ENCODE results near the gene ZNF578. TPM values are rescaled to one million over a fixed set of nuclear protein-coding genes. Genes with fewer than 3 reads are reported as not detected.
A peak's percentile ranks its signal among the peaks of the same experiment; 100 is the strongest.
"Not testable (repeated sequence)": the region's sequence is repeated elsewhere in the genome, so short reads cannot be mapped to it uniquely, and the experiment has no call there.

ZNF578 gene
- polyA plus RNA-seq (2013, experiment 1 of 2; ENCODE audit: insufficient read length) = 1.2 TPM
- 0.32 TPM for polyA plus RNA-seq (2013, experiment 2 of 2; ENCODE audit: insufficient read length)

DNA sequence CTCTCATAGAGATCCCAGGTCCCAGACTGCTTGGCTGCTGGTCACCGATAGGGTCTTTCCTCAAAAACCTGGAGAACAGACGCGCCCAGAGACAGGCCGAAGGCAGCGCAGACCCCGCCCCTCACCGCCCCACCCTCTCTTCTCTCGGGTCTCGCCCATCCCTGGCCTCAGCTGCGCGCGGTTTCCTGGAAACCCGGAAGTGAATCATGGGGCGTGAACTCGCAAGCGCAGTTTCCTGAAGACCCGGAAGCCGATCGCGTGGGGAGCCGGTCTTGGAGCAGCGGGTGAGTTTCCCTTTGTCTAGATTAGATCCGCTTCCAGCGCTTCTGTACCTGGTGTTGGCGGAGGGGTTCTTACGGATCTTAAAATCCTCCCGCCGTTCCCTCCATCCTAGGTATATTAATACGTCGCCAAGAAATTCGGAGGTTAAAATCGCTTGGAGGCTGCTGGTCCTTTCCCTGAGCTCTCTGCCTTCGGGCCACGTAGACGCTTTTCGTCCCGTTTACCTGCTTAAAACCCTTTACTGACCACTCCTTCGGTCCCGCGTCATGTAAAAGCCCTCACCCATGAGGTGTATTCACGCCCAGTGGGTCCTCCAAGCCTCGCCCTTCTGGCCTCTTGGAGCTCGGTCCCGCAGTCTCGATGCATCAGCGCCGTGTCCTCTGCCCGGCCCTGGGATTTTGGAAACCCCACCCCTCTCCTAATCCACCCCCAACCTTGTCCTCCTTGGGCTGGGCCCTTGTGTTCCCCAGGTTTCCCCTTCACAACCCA, at the start of gene ZNF578:
Gene ZNF578, plus strand, starts transcription at position 230 of the 771 bp plus-strand sequence. CDS start 48,293 bp downstream, outside the sequence.
- peak; percentile 89 for DNase-seq

DNA sequence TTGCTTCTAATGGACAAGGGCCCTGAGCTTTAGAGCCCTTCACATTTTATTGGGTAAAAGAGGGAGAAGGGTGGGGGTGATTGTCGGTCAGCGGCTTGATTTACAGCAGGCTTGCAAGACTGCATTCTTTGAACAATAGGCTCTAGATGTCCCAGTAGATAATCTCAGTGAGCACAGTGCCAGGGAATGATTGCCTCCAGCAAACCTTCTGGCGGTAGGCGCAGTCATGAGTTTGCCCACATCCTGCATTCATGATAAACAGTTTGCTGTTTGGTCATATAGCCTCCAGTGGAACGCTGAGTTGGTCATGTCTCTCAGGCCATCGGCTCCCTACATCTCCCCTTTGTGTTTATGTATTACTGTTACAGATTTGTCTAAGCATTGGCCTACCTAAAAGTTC, 43.1 kb upstream of the ZNF578 start:
- DNase-seq = no peak

DNA sequence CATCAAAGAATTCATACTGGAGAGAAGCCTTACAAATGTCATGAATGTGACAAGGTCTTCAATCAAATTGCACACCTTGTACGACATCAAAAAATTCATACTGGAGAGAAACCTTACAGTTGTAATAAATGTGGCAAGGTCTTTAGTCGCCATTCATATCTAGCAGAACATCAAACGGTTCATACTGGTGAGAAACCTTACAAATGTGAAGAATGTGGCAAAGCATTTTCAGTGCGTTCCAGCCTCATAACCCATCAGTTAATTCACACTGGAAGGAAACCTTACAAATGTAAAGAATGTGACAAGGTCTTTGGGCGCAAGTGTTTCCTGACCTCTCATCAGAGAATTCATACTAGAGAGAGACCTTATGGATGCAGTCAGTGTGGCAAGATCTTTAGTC, 37.6 kb upstream of the ZNF578 start:
- DNase-seq = no peak

DNA sequence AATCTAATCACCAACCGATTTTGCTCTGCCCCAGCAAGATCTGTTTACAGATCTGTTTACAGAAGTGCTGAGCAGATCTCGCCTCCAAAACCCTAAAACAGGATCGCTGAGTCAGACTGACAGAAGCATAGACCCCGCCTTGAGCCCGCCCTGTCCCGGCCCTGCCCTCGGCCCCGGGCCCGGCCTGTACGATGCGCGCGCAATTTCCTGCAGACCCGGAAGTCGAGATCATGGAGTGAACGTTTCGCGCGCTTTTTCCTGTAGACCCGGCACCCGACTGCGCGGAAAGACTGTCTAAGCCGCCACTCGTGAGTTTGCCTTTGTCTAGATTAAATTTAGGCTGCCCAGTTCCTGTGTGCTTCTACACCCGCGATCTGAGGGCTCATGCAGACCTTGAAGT, 24.4 kb upstream of the ZNF578 start, which contains the start of gene ZNF534:
Gene ZNF534, plus strand, starts transcription at position 212 of the 400 bp plus-strand sequence. CDS start 2,327 bp downstream, outside the sequence.
- no peak for DNase-seq

DNA sequence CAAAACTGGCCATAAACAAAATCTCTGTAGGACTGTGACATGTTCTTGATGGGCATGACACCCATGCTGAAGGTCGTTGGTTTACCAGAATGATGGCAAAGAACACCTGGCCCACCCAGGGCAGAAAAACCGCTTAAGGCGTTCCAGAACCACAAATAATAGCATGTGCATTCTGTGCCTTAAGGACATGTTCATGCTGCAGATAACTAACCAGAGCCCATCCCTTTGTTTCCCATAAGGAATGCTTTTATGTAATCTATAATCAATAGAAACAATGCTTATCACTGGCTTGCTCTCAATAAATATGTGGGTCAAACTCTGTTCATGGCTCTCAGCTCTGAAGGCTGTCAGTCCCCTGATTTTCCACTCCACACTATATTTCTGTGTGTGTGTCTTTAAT, 11.2 kb upstream of the ZNF578 start:
- no peak for DNase-seq

DNA sequence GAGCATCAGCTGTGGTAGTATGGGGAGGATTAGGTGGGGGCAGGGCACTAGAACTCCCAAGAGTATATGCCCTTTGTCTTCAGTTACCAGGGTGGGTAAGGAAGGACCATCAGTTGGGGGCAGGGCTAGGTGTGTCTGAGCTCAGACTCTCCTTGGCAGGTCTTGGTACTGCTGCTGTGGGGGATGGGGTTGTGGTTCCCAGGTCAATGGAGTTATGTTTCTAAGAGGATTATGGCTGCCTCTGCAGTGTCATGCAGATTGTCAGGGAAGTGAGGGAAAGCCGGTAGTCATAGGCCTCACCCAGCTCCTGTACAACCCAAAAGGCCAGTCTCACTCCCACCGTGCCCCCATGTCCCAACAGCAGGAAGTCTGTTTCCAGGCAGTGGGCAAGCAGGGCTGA, 8.8 kb upstream of the ZNF578 start:
- no peak for DNase-seq

DNA sequence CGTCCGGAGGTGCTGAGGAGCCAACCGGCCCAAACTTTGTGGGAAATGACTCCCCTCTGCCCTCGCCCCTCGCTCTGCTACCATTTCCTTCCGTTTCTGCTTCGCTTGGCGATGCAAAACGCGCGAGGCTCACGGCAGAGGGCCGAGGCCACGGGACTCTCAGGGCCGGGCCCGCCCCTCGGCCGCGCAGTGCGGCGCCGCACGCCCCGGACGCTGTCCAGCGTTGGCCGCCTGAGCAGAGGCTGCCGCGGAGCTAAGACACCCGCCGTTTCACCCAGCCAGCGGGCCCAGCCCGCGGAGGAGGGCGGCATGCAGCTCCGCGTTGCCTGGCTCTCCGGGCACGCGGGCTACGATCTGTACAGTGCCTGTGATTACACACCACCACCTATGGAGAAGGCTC, 2.1 kb upstream of the ZNF578 start:
- DNase-seq = no peak

DNA sequence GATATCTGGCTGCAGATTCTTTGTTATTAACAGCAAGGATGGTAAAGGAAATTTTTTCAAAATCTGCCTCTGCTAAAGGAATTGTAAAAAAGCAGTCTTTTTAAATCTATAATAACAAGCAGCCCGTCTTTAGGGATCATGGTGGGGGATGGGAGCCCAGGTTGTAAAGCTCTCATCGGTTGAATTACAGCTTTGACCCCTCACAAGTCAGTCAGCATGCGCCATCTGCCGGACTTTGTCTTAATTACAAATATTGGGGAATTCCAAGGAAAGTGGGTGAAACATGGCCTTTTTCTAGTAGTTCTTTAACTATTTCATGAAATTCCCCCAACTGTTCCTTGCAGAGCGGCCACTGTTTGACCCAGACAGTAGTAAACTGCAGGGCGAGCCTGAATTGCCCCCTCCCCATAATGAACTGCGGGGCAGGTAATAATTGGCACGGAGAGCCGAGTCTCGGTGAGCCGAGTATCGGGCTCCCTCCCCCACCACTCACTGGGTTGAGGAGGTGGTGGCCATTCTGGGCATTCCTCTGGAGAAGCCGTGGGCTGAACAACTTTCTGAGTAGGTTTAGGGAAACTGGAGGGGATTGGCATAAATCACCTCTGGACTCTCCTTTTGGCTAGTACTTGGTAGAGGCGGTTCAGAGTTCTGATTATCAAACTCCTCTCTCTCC, 11.6 kb downstream of the ZNF578 start:
- no peak for DNase-seq

DNA sequence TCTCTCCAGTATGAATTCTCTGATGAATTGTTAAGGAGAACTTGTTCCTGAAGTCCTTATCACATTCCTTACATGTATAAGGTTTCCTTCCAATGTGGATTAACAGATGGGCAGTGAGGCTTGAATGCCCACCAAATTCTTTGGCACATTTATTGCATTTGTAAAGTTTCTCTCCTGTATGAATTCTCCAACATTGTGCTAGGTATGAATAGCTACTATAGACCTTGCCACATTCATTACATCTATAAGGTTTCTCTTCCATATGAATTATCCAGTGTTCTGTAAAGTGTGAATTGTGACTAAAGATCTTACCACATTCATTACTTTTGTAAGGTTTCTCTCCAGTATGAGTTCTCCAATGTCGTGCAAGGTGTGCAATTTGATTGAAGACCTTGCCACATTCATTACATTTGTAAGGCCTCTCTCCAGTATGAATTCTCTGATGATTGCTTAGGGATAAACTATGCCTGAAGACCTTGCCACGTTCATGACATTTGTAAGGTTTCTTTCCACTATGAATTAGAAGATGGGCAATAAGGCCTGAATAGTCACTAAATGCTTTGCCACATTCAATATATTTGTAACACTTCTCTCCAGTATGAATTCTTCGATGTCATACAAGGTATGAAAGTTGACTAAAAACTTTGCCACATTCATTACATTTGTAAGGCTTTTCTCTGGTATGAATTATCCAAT, 20.4 kb downstream of the ZNF578 start:
- DNase-seq = no peak

DNA sequence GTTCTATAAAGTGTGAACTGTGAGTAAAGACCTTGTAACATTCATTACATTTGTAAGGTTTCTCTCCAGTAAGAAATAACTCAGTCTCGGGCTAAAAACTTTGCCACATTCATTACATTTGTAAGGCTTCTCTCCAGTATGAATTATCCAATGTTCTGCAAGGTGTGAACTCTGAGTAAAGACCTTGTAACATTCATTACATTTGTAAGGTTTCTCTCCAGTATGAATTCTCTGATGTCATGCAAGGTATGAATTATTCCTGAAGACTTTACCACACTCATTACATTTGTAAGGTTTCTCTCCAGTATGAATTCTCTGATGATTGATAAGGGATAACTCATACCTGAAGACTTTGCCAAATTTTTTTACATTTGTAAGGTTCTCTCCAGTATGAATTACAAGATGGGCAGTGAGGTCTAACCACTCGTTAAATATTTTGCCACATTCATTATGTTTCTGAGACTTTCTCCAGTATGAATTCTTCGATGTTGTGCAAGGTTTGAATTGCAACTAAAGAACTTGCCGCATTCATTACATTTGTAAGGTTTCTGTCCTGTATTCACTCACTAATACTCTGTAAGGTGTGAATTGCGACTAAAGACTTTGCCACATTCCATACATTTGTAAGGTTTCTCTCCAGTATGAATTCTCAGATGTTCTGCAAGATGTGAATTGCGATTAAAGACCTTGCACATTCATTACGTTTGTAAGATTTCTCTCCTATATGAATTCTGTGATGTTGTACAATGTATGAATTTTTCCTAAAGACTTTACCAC, 21.2 kb downstream of the ZNF578 start:
- no peak for DNase-seq

DNA sequence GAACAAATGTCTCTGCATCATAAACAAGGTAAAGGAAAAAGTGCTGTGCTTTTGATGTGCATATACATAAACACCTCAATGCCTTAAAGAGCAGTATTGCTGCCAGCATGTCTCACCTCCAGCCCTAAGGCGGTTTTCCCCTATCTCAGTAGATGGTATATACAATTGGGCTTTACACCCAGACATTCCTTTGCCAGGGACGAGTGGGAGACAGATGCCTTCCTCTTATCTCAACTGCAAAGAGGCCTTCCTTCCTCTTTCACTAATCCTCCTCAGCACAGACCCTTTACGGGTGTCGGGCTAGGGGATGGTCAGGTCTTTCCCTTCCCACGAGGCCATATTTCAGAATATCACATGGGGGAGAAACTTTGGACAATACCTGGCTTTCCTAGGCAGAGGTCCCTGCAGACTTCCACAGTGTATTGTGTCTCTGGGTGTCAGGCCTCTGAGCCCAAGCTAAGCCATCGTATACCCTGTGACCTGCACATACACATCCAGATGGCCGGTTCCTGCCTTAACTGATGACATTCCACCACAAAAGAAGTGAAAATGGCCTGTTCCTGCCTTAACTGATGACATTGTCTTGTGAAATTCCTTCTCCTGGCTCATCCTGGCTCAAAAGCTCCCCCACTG, 30.9 kb downstream of the ZNF578 start:
- DNase-seq = not testable (repeated sequence)

DNA sequence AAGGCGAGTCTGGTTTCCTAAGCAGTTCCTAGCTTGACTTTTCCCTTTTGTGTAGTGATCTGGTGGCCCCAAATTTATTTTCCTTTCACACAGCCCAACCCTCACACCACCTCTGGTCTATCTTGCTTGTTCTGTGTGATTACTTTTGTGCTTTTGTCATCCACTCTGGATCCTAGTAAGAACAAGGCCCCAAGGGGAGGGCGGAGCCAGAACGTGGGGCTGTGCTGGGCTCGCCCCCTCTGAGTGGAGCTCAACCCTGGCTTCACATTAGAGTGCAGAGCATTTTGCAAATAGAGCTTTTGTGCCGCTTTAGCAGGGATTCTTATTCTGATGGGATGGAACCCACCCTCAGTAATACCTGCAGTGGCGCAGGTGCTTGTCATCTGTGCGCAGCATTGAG, 31.7 kb downstream of the ZNF578 start:
- not testable (repeated sequence) for DNase-seq

DNA sequence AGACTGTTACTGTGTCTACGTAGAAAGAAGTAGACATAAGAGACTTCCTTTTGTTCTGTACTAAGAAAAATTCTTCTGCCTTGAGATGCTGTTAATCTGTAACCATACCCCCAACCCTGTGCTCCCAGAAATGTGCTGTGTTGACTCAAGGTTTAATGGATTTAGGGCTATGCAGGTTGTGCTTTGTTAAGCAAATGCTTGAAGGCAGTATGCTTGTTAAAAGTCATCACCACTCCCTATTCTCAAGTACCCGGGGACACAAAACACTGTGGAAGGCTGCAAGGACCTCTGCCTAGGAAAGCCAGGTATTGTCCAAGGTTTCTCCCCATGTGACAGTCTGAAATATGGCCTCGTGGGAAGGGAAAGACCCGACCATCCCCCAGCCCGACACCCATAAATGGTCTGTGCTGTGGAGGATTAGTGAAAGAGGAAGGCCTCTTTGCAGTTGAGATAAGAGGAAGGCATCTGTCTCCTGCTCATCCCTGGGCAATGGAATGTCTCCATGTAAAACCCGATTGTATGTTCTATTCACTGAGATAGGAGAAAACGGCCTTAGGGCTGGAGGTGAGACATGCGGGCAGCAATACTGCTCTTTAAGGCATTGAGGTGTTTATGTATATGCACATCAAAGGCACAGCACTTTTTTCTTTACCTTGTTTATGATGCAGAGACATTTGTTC, 32.3 kb downstream of the ZNF578 start:
- not testable (repeated sequence) for DNase-seq

DNA sequence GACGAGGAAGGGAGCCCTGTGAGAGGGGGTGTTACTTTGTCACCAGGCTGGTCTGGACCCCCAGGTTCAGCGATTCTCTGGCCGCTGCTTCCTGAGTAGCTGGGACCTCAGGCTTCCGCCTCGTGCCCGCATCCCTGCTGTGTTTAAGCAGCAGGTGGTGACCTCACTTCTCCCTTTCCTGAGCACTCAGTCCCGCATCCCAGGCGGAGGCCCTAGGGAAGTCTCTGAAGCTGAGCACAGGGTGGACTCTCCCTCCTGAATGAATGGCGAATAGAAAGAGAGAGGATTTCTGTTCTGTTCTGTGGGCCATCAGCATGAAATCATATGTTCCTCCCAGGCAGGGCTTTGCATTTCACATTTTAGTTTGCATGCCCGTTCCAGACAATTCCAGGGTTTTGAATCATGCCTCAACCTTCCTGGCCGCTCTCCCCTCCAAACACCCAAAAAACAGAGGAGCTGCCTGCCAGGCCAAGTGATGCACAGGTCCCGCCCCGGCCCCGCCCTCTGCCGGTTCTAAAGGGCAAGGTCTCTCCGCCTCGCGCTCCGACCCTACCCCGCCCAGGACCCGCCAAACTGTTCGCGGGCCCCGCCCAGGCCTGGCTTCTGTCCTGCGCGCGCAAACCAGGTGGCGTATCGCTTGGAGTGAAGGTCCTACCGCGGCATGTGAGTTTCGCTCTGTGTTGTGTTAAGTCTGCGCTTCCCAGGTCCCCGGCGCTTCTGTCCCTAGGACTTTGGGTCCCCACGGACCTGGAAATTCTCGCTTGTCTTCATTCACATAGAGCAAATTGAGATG, 39.0 kb downstream of the ZNF578 start:
- DNase-seq = no peak

DNA sequence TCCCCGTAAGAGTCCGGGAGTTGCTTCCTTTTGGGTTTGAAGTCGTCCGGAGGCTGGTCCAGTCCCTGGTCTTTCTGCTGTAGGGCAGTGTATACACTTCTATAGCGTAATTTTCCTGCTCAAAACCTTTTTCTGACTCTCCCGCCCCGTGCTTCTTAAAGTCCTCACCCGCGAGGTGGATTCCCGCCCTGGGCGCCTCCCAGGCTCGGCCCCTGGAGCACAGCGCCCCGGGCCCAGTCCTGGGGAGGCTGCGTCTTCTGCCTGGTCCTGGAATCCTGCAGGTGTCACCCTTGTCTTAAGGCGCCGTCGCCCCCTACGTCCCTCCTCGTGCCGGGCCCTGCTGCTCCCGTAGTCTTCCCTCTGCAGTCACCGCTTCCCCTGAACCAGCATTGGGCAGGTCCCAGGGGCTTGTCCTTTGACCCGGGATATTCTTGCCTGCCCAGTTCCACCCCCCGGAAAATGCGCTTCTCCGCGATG, 39.7 kb downstream of the ZNF578 start:
- DNase-seq = no peak

DNA sequence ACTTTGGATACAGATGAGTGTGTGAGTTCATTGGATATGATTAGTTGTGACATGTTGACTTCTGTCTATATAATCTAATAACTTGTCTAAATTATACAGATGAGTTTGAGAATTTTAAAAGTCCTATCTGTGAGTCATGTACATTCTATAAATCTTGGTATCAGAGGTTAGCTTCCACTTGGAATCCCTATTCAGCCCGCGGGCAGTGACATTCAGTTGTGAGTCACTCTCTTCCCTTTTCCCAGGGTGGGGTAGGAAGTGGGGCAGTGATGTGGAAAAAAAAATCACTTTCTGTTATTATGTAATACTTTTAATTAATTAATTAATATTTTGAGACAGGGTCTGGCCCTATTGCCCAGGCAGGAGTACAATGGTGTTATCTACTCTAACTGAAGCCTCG, 41.2 kb downstream of the ZNF578 start:
- no peak for DNase-seq

DNA sequence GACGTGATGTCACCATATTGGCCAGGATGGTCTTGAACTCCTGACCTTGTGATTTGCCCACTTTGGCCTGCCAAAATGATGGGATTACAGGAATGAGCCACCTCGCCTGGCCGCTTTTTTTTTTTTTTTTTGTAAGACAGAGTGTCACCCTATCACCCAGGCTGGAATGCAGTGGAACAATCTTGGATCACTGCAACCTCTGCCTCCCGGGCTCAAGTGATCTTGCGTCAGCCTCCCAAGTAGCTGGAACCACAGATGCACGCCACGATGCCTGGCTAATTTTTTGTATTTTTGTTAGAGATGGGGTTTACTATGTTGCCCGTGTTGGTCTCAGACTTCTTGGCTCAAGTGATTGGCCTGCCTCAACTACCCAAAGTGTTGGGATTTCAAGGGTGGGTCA, 45.2 kb downstream of the ZNF578 start:
- DNase-seq = no peak

DNA sequence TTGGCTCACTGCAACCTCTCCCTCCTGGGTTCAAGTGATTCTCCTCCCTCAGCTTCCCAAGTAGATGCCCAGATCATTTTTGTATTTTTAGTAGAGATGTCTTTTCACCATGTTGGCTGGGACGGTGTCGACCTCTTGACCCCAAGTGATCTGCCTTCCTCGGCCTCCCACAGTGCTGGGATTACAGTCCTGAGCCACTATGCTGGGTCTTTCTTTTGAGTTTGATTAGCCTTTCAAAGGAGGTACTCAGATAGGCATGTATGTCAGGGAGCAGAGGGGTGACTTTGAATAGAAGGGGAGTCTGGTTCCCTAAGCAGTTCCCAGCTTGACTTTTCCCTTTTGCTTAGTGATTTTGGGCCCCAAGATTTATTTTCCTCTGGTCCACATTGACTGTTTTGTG, 47.1 kb downstream of the ZNF578 start:
- not testable (repeated sequence) for DNase-seq

DNA sequence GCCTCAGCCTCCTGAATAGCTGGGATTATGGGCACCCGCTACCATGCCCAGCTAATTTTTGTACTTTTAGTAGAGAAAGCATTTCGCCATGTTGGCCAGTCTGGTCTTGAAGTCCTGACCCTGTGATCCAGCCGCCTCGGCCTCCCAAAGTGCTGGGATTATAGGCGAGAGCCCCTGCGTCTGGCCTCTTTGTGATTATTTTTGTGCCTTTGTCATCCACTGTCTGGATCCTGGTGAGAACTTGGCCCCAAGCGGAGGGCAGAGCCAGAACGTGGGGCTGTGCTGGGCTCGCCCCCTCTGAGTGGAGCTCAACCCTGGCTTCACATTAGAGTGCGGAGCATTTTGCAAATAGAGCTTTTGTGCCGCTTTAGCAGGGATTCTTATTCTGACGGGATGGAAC, 47.6 kb downstream of the ZNF578 start:
- not testable (repeated sequence) for DNase-seq

DNA sequence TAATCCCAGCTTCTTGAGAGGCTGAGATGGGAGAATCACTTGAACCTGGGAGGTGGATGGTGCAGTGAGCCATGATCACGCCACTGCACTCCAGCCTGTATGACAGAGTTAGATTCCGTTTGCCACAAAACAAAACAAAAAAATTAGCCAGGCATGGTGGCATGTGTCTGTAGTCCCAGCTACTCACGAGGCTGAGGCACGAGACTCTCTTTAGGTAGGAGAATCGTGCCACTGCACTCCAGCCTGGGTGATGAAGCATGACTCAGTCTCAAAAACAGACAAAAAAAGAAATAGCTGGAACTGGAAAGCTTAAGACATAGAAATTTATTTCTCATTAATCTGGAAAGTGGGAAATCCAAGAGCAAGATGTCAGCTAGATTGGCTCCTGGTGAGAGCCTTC, 53.9 kb downstream of the ZNF578 start:
- no peak for DNase-seq

Measured in fibroblast of skin of back (primary cell).